ENCODE data around the gene GLI2.

GRCh38 chr2:120771111-120771780, 35.6 kb downstream of the GLI2 start:
- TF ChIP-seq POLR2A (IDR thresholded peaks at IDR 0.05; ENCODE audit: low read length): no peak
- no peak for TF ChIP-seq MAX (IDR thresholded peaks at IDR 0.05)
- no peak for TF ChIP-seq KDM1A (IDR thresholded peaks at IDR 0.05; ENCODE audit: low read depth)
- TF ChIP-seq, protein P1, sequence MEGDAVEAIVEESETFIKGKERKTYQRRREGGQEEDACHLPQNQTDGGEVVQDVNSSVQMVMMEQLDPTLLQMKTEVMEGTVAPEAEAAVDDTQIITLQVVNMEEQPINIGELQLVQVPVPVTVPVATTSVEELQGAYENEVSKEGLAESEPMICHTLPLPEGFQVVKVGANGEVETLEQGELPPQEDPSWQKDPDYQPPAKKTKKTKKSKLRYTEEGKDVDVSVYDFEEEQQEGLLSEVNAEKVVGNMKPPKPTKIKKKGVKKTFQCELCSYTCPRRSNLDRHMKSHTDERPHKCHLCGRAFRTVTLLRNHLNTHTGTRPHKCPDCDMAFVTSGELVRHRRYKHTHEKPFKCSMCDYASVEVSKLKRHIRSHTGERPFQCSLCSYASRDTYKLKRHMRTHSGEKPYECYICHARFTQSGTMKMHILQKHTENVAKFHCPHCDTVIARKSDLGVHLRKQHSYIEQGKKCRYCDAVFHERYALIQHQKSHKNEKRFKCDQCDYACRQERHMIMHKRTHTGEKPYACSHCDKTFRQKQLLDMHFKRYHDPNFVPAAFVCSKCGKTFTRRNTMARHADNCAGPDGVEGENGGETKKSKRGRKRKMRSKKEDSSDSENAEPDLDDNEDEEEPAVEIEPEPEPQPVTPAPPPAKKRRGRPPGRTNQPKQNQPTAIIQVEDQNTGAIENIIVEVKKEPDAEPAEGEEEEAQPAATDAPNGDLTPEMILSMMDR (IDR thresholded peaks at IDR 0.05): no peak
- TF ChIP-seq, protein P2, sequence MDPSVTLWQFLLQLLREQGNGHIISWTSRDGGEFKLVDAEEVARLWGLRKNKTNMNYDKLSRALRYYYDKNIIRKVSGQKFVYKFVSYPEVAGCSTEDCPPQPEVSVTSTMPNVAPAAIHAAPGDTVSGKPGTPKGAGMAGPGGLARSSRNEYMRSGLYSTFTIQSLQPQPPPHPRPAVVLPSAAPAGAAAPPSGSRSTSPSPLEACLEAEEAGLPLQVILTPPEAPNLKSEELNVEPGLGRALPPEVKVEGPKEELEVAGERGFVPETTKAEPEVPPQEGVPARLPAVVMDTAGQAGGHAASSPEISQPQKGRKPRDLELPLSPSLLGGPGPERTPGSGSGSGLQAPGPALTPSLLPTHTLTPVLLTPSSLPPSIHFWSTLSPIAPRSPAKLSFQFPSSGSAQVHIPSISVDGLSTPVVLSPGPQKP (IDR thresholded peaks at IDR 0.05; ENCODE audit: low read depth, low read length): no peak
- TF ChIP-seq REST (IDR thresholded peaks at IDR 0.05): no peak
- no peak for TF ChIP-seq CHD4 (IDR thresholded peaks at IDR 0.05; ENCODE audit: borderline replicate concordance)
- TF ChIP-seq JUNB (IDR thresholded peaks at IDR 0.05): no peak
- no peak for TF ChIP-seq NR3C1 (IDR thresholded peaks at IDR 0.05)
- no peak for TF ChIP-seq SMC3 (IDR thresholded peaks at IDR 0.05)

Data from A549 (cell line).